Nasal cavity respiratory epithelium epithelial cell of viscerocranial mucosa (primary cell): ENCODE measurements around the gene CCDC194. TPM values are rescaled to one million over a fixed set of nuclear protein-coding genes. Genes with fewer than 3 reads are reported as not detected.

Source experiments
- total RNA-seq: library from RNA; depleted of rRNA; stranded (reverse); fragments of >200 nt; gene quantifications from 2 replicates; pipeline ENCODE4 v1.2.3, GENCODE V29; 2014

CCDC194 gene, protein sequence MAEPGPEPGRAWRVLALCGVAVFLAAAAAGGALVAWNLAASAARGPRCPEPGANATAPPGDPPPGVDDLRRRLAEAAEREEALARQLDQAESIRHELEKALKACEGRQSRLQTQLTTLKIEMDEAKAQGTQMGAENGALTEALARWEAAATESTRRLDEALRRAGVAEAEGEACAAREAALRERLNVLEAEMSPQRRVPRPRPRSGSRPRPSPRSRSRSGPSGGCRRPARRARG
- total RNA-seq: 0.07 TPM in 1 of 2 replicates, not detected in the other

DNA sequence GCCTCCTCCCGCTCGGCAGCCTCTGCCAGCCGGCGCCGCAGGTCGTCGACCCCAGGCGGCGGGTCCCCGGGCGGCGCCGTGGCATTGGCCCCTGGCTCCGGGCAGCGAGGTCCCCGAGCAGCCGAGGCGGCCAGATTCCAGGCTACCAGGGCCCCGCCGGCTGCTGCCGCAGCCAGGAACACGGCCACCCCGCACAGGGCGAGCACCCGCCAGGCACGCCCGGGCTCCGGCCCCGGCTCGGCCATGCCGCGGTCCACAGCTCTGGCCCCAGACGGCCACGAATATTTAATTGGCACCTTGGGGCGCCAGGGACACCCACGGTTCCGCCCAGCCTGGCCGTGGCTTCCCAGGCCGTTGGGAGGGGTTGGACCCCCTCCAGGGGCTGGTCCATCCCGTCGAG is at the start of gene CCDC194:
CCDC194 (minus strand) TSS at position 283 of the 400 bp plus-strand sequence; CDS start at position 245, 38 bp downstream.

DNA sequence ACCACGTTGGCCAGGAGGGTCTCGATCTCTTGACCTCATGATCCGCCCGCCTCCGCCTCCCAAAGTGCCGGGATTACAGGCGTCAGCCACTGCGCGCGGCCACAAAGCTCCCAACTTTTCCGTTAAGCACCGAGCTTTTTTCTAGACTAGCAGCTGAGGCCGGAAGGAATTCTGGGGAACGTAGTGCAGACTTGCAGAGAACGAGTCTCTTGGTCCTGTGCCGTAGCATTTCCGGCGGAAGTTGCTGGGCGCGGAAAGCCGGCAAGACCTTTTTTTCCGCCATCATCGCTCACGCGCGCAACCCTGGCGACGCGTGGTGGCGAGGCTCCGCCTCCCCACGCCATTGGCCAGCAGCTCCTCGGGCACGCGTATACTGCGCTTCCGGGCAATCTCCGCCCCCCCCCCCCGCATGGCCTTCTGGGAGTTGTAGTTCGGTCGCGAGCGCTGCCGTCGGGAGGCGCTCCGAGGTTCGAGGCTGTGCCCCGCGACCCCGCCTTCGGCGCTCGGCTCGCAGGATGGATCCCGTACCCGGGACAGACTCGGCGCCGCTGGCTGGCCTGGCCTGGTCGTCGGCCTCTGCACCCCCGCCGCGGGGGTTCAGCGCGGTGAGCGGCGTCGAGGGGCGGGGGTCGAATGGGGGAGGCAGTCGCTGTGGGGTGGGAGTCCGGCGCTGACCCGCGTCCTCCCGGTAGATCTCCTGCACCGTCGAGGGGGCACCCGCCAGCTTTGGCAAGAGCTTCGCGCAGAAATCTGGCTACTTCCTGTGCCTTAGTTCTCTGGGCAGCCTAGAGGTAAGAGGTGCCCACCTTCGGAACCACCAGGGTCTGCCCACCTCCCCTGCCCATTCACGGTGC is 25.9 kb upstream of the CCDC194 start, which contains the start of gene MVB12A:
MVB12A (plus strand) TSS at position 427 of the 854 bp plus-strand sequence; CDS start at position 516, 89 bp downstream.

DNA sequence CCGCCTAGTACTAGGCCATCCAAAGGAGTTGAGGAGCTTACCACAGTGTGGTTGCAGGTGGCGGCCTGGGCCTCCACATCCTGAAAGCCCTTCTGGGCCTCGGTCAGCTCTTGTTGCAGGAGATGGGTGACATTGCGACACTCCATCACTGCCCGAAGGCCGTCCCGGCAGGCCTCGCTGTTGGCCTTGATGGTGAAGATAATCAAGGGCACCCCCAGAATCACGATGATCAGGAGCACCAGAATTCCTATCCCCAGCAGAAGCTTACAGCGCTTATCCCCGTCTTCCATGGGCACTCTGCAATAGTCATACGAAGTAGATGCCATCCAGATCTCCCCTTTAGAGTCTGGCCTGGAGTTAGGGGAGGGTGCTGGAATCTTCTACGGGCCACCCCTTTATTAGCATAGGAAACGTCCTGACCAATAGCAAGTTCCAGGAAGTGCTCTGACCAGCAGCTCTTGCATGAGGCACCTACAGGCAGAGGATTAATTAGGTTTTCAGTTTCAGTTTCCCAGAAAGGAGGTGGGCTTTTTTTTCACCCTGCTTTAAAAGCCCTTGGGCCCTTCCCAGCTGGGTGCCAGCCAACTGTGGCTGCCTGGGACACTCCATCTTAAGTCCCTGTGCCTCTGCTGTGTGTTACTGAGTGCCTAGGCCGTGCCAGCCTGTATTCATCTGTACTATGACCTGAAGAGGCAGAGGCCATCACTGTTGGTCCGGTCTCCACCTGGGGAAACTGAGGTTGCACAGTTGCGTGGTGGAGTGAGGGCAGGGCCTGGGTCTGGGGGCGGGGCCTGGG is 11.5 kb upstream of the CCDC194 start, which contains the start of gene BST2:
BST2 (minus strand) TSS at position 381 of the 796 bp plus-strand sequence; CDS start at position 326, 55 bp downstream.

DNA sequence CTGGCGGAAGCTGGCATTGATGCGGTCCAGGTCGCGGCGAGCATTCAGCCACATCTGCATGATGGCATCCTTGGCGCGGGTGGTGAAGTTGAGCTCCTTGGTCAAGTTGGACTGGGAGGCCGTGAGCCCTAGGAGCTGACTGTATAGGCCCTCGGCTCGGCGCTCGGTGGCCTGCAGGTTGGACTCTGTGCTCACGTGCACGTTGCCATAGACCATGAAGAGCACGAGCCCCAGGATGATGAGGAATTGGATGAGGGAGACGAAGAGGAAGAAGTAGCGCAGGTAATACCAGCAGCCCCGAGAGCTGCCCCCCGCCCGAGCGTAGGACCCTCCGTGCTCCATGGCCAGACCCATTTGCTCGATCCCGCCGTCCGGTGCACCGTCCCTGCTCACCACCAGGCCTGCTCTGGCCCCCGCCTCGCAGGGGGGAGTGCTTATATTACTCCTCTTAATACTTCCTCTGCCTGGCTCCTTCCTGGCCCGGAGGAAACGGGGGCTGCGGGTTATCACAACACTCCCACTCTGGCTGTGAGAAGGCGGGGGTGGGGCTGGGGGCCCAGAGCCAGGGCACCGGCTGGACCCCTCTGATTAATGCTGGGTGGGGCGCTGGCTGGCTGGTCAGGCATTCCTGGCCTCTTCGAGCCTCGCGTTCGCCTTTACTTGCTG is 16.9 kb downstream of the CCDC194 start, which contains the start of gene PLVAP:
PLVAP (minus strand) TSS at position 408 of the 666 bp plus-strand sequence; CDS start at position 354, 54 bp downstream.

Other genes with a start within 250 kb of the CCDC194 start
- gene USE1, start 178.8 kb downstream of the CCDC194 start, total RNA-seq: 9.6 and 12.5 TPM in 2 replicates
- gene OCEL1, start 168.0 kb downstream of the CCDC194 start, total RNA-seq: 1.4 and 2.1 TPM in 2 replicates
- 68.0 and 99.5 TPM in 2 replicates for gene NR2F6, start 148.3 kb downstream of the CCDC194 start, total RNA-seq
- gene USHBP1, start 129.5 kb downstream of the CCDC194 start, total RNA-seq: not detected in 2 replicates
- 48.9 and 67.7 TPM in 2 replicates for gene BABAM1, start 126.8 kb downstream of the CCDC194 start, total RNA-seq
- 0.64 and 0.68 TPM in 2 replicates for gene ANKLE1, start 112.3 kb downstream of the CCDC194 start, total RNA-seq
- 7.5 and 13.8 TPM in 2 replicates for gene ABHD8, start 90.8 kb downstream of the CCDC194 start, total RNA-seq
- gene MRPL34, start 88.3 kb downstream of the CCDC194 start, total RNA-seq: 42.2 and 55.4 TPM in 2 replicates
- 15.0 and 38.4 TPM in 2 replicates for gene DDA1, start 84.6 kb downstream of the CCDC194 start, total RNA-seq
- gene ANO8, start 59.3 kb downstream of the CCDC194 start, total RNA-seq: 3.4 and 7.6 TPM in 2 replicates
- gene GTPBP3, start 56.6 kb downstream of the CCDC194 start, total RNA-seq: 20.8 and 25.2 TPM in 2 replicates
- gene PLVAP, start 16.9 kb downstream of the CCDC194 start, total RNA-seq: not detected in 2 replicates
- gene BST2, start 11.4 kb upstream of the CCDC194 start, total RNA-seq: 1.7 and 34.3 TPM in 2 replicates
- 21.4 and 21.9 TPM in 2 replicates for gene MVB12A, start 25.9 kb upstream of the CCDC194 start, total RNA-seq
- 0.21 TPM in 1 of 2 replicates, not detected in the other for gene TMEM221, start 54.5 kb upstream of the CCDC194 start, total RNA-seq
- not detected in 2 replicates for gene NXNL1, start 66.7 kb upstream of the CCDC194 start, total RNA-seq
- 6.5 and 19.6 TPM in 2 replicates for gene SLC27A1, start 76.3 kb upstream of the CCDC194 start, total RNA-seq
- gene PGLS, start 117.5 kb upstream of the CCDC194 start, total RNA-seq: 42.0 and 66.7 TPM in 2 replicates
- 68.4 and 102 TPM in 2 replicates for gene COLGALT1, start 161.5 kb upstream of the CCDC194 start, total RNA-seq